NB4 (cell line): Measurements from ENCODE around the gene PDXP.

Experiments used
- CTCF ChIP-seq: IDR thresholded peaks from one replicate; pipeline ENCODE4 v1.5.1; 2012; ENCODE audit warnings: low read depth, low read length
- MAX ChIP-seq: IDR thresholded peaks from 2 replicates; pipeline ENCODE4 v1.6.1; 2011; ENCODE audit warnings: low read depth, low read length

GRCh38 chr22:37662039-37662438 is 3.5 kb downstream of the PDXP start:
- TF ChIP-seq CTCF (no peak), MAX (no peak)
